NCI-H128 (cell line): ENCODE data around the gene TLK2.

Experiments
- DNase-seq: peaks from one replicate; lab custom pipeline; 2025; ENCODE audit not compliant: unreplicated experiment; lab: John Stamatoyannopoulos, UW

Gene TLK2

GRCh38 chr17:62627219-62627903 lies 148.7 kb downstream of the TLK2 start, which contains the start of gene MRC2:
MRC2 (plus strand) TSS chr17:62627670; CDS start chr17:62627803, 133 bp downstream.
- no peak for DNase-seq

DNA sequence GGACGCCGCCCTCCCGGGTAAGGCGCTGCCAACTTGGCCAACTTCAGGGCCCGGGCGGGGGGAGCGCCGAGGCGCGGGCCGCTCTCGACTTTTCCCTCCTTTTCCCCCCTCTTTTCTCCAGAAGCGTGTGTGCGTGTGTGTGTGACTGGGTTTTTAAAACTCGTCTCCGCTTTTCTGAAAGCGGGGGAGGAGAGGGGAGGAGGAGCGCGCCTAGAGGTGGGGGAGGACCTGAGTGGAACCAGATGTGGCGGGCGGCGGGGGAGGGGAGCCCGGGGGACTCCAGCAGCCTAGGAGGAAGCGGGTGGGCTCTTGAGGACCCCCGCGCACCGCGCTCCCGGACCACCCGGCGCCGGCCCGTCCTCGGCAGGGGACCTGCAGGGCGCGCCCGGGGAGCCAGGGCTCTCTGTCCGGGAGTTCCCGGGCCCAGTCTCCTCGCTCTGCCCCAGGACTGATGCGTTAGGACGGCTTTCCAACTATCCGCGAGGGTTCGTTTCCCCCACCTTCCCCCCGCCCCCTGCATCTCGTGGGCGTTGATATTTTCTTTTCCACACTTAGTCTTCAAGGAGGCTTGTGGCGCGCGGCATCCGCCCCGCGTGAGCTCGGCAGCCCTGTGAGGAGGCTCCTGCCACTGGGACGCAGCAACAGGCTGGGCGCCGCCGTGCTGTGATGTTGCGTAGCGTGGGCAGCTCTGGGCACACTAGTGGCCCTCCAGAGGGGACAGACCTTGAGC lies 149.4 kb downstream of the TLK2 start:
- DNase-seq = no peak

GRCh38 chr17:62628831-62629555 lies 150.4 kb downstream of the TLK2 start:
- DNase-seq = no peak

DNA sequence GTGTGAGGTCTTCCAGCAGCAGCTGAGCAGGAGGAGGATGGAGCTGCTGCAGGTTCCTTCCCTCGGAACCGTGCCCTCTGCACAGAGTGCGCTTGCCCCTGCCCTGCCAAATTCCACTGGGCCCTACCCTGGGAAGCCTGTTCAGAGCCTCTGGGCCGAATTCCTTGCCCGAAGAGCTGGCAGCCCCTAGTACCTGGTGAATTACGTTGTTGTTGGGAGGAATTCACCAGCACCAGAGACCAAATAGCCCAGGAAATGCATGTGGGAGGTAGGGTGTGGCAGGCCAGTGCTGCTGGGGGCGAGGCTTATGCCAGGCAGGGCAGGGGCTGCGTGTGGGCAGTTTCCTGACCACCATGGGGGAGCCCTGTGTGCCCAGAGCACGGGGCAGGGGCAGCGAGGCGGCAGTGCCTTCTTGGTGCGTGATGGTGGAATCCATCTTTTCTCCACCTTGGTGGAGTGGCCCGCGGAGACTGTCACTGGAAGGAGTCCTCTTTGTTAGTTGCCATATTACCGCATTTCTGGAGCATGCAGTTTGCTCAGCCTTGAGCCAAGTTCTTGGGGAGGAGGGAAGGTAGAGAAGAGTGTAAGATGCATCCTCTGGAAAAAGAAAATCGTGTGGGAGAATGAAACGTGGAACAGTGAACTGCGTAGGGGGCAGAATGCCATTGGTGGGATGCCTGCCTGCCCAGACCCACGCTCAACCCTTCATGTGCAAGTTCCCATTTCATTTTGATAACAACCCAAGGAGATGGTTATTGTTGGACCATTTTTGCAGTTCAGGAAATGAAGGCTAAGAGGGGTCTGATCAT lies 151.1 kb downstream of the TLK2 start:
- DNase-seq = no peak

GRCh38 chr17:62630365-62631085 lies 151.9 kb downstream of the TLK2 start:
- DNase-seq = no peak

- DNase-seq = no peak
Observed at GRCh38 chr17:62631086-62631935, 152.7 kb downstream of the TLK2 start.

GRCh38 chr17:62631936-62632924 lies 153.6 kb downstream of the TLK2 start:
- DNase-seq = no peak

GRCh38 chr17:62637809-62638208 lies 159.2 kb downstream of the TLK2 start:
- DNase-seq = no peak

GRCh38 chr17:62641153-62641552 lies 162.5 kb downstream of the TLK2 start:
- no peak for DNase-seq

GRCh38 chr17:62641951-62642350 lies 163.3 kb downstream of the TLK2 start:
- DNase-seq = no peak

GRCh38 chr17:62643496-62643895 lies 164.9 kb downstream of the TLK2 start:
- DNase-seq = no peak

DNA sequence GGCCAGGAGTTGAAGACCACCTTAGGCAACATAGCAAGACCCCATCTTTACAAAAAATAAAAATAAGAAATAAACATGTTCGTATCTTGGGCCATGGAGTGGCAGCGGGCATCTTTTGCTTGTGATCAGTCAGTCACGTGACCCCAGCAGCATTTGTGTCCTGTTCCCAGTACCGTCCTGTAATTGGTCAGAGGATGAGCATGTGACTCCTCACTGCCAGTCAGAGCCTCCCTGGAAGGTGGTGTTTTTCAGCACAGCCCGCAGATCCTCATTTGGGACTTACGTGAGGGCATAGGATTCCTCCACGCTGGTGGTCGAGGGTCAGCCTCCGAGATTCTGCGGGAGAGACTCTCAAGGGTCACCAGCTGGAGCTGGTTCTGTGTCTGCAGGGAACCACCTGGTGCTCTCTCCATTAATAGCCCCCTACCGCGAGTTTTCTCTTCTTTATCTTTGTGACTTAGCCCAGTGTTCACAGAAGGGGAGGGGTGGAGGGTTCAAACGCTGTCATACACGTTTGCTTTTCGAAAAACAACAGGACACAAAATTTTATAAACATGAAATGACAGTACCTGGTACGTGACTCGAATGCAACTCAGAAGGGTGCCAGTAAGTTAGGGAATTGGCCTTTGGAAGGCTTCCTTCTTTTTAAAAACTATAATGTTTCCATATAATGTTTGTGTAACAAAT lies 166.0 kb downstream of the TLK2 start:
- DNase-seq = no peak

DNA sequence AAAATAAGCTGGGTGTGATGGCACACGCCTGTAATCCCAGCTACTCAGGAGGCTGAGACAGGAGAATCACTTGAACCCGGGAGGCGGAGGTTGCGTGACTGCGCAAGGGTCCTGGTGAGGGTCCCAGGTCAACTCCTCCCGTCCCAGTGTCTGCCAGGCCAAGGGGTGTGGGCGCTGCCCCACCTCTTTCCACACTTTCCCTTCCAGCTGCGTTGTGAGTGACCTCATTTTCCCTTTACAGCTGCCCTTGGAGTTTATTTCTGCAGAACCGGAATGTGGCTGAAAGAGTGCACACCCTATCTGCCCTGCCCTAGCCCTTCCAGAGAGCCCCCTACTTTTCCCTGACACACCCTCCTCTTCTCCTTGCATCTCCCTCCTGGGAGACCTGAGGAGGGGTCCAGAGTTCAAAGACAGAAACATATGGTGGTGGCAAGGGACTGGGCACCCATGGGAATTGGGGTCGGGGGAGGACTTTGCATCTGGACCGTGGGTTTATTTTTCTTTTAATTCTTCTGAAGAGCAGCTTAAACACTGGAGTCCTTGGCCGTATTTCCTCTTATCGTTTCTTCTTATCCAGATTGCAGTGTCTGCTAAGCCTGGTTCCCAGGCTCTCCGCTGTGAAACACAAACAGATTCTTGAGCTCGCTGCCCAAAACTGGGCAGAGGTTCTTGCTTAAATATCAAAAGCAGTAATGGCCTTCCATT lies 169.8 kb downstream of the TLK2 start:
- no peak for DNase-seq

DNA sequence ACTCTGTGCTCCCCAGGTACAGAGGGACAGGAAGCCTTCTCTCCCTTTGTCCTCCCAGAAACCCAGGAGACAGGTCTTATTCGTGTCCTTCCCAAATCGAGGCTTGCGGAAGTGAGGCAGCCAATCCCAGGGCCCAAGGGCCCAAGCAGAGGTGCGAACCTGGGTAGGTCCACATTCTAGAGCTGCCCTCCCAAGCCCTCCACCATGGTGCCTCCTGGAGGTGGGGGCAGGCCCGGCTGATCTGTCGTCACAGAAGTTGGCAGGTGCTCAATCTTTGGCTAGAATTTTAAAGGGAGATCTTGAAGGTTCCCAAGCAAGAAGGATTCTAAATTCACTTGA lies 170.3 kb downstream of the TLK2 start:
- no peak for DNase-seq

DNA sequence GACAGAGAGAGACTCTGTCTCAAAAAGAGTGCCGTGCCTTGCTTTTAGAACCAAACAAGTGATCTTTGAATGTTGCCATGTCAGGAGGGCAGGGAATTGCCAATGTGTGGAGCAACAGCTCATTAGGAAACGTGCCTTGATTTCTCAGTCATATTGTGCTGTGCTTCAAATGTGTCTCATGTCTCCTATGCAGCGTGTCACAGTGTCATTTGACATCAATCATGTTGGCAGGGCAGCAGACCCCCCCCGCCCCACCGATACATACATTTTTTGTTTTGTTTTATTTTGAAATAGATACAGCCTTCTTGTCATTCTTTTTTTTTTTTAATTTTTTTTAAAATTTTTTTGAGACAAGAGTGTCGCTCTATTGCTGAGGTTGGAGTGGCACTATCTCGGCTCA lies 170.9 kb downstream of the TLK2 start:
- DNase-seq = no peak

GRCh38 chr17:62650587-62650986 lies 172.0 kb downstream of the TLK2 start:
- DNase-seq = no peak

GRCh38 chr17:62652251-62653001 lies 173.8 kb downstream of the TLK2 start:
- no peak for DNase-seq
